Fibroblast of peridontal ligament (primary cell): Measurements from ENCODE around the gene TWNK.
"Not testable (repeated sequence)": the region's sequence is repeated elsewhere in the genome, so short reads cannot be mapped to it uniquely, and the experiment has no call there.

Experiments
- DNase-seq: peaks from one replicate; pipeline ENCODE4 v3.0.0-alpha.2; 2010; ENCODE audit errors: extremely low read depth

The TWNK gene

GRCh38 chr10:101030496-101031127, 43.3 kb downstream of the TWNK start:
- no peak for DNase-seq

- peak; percentile 88 for DNase-seq
These were observed 43.9 kb downstream of the TWNK start, which contains the start of the genes PDZD7 and SFXN3 for GRCh38 chr10:101031128-101031795. TSS of gene PDZD7 (minus strand) at chr10:101031129. CDS start at chr10:101030219, 910 bp downstream. TSS of gene SFXN3 (plus strand) at chr10:101031234. CDS start at chr10:101034695, 3,461 bp downstream.

GRCh38 chr10:101031796-101032636, 44.7 kb downstream of the TWNK start:
- DNase-seq: peak; percentile 60

DNA sequence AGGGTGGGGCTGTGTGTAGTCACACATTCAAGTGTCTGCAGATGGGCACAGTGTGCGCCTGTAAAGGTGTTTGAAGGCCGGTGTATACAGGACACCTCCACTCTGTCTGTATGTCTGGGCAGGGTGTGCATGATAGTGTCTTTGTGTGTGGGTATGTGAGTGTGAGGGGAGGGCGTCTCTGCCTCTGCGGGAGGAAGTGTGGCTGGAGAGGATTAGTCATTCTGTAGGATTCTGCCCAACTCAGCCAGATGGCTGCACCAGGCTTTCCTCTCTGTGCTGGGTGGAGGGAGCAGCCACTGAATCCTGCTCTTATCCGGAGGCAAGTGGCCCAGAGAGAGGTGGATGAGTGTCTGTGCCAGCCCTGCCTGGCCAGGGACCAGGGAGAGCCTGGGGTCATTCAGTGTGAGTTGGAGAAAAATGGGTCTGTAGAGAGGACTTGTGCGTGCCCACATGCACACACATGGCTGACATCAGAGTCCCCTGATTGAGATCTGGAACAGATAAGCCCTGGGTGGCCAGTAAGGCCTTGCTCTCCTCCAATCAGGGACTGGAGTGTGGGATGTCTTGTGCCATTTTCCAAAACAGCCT, 45.4 kb downstream of the TWNK start:
- DNase-seq: peak; percentile 88

- no peak for DNase-seq
These were observed 45.9 kb downstream of the TWNK start for GRCh38 chr10:101033276-101033675.

DNA sequence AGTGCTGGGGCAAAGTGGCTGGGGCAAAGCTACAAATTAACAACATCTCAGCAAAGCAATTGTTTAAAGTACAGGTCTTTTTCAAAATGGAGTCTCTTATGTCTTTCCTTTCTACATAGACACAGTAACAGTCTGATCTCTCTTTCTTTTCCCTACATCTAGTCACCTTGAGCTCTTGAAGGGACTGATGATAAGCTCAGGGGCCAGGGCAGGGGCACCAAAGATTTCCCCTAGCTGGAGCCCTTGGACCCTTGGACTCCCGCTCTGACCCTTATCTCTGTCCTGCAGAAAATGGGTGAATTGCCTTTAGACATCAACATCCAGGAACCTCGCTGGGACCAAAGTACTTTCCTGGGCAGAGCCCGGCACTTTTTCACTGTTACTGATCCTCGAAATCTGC, 47.1 kb downstream of the TWNK start:
- not testable (repeated sequence) for DNase-seq

GRCh38 chr10:101035314-101035713, 48.0 kb downstream of the TWNK start:
- no peak for DNase-seq

- no peak for DNase-seq
These were observed 48.8 kb downstream of the TWNK start for GRCh38 chr10:101035916-101036702.

DNA sequence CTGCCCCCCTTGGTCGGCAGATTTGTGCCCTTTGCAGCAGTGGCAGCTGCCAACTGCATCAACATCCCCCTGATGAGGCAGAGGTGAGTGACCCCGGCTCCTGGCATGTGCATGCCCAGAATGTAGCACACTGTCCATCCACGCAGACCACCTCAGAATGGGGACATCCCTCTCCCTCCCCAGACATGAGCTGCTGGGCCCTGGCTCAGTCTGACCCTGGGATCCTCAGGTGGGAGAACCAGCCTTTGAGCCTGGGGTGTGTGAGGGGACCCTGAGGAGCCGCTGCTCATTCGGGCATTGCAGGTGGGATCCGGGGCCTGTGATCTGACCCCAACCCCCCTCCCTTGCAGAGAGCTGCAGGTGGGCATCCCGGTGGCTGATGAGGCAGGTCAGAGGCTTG, 49.4 kb downstream of the TWNK start:
- DNase-seq: no peak

GRCh38 chr10:101038484-101038883, 51.1 kb downstream of the TWNK start:
- DNase-seq: no peak

DNA sequence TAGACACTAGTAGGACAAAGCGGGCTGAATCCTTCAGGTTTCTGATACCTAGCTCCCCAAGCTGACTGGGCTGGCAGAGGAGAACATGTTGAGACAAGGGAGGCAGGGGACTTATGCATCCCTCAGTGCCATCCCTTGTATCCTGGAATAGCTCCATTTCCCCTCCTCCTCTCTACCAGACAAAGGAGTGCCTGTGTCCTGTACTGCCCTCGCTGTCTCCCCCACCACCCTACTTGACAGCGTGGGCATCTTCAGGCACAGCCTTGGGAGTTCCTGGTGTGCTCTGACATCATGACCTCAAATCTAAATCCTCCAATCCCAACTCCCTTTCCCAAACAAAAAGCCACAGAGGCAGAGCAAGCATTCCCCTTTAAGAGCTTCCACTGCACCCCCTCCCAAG, 52.7 kb downstream of the TWNK start:
- DNase-seq: no peak

- no peak for DNase-seq
These were observed 53.5 kb downstream of the TWNK start for GRCh38 chr10:101040851-101041250.

- DNase-seq: peak; percentile 90
These were observed 54.0 kb downstream of the TWNK start for GRCh38 chr10:101041252-101041761.

GRCh38 chr10:101042118-101042517, 54.8 kb downstream of the TWNK start:
- no peak for DNase-seq

DNA sequence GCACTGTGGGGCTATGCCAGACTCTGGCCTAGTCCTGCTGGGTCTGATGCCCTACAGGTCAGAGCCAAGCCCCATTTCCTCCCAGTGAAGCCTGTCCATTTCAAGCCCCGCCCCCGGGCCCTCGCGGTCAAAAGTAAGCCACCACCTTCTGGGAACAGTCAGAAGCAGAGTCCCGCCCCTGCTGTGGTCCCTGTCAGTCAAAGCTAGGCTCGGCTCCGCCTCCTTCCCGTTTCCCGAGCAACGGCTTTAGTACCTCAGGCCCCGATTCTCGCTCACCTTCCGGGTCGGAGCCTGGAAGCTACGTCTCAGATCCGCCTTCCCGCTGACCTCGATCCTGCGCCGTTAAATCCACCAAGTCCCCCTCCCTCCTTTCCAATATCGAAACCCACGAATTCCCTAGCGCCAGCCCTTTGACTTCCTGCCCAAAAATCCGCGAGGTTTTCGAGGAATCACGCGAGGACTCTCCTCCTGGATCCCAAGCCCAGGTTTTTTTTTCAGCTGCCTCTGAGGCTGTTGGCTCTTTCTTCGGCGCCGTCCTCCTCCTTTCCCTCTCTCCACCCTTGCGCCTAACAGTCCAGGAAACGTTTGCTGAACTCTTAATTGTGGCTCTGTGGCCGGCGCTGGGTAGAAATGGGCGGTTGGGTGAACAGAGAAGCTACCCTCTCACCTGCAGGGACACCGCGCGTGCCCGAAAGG, 55.5 kb downstream of the TWNK start:
- DNase-seq: peak; percentile 98

- no peak for DNase-seq
These were observed 56.0 kb downstream of the TWNK start for GRCh38 chr10:101043363-101043707.
